ENCODE data around the gene ZNF362.

ZNF362 gene

DNA sequence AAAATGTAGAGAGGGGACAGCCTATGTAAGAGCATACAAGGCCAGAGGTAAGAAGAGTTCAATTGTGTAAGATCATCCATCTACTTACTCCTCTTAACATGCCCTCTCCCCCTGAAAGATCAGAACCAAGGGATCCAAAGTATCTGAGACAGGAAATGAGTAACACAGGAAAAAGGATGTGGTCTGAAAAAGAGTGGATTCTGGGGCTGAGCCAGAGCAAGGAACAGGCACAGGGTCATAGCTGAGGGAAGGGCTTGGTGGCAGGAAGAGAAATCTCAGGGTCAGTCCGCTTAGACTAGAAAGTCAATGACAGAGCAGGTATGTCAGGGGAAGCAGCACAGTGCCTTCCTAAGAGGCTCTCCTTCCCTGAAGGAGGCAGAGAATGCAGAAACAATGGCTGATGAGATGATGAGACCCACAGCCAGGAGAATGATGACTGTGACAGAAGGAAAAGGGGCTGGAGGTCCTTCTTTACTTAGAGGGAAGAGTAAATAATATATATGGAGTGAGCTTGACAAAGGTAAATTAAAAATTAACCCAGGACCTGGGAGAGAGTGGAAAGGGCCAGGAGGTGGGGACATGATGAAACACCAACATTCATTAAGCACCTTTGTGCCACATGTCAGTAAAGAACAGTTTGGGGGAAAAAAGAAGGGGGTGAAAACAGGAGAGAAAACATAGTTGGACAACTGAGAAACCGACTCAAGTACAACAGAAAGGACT lies 90.8 kb downstream of the ZNF362 start:
- DNase-seq (ENCODE audit: low spot score): peak; percentile 99

GRCh38 chr1:33347650-33347992 lies 91.3 kb downstream of the ZNF362 start:
- DNase-seq (ENCODE audit: low spot score): peak; percentile 83

DNA sequence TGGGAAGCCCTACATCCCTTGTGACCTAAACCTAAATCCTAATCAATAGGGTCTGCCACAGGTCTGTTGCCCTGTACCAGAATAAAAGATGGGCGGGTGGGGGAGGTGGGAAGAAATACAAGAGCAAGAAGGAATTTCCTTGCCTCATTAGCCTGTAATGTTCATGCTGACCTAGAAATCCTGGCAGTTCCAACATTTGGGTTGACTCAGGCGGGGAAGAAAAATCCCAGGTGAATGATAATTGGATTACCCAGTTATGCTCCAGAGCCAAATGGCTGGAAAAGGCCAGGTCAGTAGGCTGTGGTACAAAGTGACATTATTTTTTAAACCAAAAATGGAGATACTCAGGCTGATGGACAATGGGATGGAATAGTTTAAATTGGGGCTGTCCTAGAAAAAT lies 91.9 kb downstream of the ZNF362 start:
- DNase-seq (ENCODE audit: low spot score): peak; percentile 78

GRCh38 chr1:33348676-33349080 lies 92.4 kb downstream of the ZNF362 start:
- DNase-seq (ENCODE audit: low spot score): peak; percentile 64

DNA sequence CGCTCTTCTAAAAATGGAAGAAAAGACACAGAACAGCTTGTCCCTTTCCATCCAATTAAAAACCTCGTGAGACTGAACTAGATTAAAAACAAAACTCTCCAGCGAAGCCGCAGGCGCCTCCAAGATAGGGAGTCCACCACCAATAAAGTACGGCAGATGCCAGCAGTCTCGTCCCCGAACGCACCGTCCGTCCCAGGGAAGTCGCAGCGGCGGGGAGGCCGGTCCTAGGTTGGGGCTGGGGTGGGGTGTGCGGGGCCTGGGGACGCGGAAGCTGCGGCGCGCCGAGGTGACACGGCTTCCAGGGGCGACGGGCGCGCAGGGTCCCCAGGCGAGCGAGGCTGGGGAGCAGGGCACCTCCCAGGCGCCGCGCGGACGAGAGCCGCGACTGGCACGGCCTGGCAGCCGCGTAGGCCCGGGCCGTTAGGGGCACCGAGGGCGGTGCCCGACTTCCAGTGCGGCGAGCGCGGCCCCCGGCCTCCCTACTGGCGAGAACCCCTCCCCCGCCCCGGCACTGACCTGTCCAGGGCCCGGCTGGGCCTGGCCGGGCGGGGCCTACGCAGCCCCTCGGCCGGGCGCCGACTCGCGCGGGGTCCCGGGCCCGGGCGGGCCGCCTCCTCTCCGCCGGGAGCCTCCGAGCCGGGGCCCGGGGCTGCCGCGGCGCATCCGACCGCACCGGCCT lies 92.9 kb downstream of the ZNF362 start:
- peak; percentile 75 for DNase-seq (ENCODE audit: low spot score)

GRCh38 chr1:33349778-33350610 lies 93.7 kb downstream of the ZNF362 start:
- DNase-seq (ENCODE audit: low spot score): peak; percentile 91

Data from RKO (cell line).